ENCODE data around the gene GALNT10.

The GALNT10 gene

DNA sequence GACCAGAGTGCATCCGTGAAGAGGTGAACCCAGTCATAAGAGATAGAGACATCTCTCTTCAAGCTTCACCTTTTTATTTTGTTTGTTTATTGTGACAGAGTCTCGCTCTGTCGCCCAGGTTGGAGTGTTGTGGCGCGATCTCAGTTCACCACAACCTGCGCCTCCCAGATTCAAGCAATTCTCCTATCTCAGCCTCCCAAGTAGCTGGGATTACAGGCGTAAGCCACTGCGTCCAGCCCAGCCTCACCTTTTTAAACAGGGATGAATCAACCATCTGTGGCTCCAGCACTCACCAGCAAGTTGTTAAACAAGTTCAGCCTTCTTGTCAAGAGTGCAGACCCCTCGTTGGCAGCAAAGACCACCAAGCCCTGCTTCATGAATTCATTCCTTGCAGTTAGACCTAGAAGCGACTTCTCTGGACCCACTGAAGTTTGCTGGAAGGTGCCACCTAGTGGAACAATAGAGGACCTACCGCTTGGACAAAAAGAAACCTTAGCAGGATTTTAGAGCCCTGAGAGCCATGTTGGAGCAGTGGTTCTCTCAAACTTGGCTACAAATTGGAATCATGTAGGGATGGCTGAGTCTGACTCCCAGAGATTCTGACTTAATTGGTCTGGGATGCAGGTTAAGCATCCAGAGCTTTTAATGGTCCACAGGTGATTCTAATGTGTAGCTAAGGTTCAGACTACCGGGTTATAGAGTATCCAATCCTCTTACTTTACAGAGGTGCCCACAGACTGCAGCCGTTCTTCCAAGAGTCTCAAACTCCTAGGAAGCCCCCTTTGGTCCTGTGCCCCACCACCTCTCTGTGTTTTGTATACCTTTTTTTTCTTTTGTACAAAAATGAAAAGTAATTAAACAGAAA lies 10.5 kb upstream of the GALNT10 start:
- DNase-seq: peak; percentile 44

DNA sequence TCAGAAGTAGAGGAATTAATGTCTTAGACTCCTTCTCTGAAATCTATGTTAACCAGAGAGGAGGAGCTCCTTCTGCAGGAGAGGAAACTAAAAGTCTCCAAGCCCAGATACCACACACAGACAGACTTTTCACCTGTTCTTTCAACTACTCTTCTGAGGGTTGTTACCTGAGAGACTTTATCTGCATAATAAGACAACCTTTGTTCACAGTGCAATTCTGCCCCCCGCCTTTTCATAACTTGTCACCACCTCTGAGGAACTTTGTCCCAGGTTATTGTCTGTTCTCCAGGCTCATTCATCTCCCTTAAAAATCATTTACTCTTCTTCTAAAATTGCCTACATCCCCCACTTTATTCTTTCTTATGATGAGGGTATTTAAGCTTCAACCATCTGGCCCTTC lies 9.4 kb upstream of the GALNT10 start:
- no peak for DNase-seq

- DNase-seq: peak; percentile 36
Measured at GRCh38 chr5:154189256-154189818, 1.2 kb upstream of the GALNT10 start.

DNA sequence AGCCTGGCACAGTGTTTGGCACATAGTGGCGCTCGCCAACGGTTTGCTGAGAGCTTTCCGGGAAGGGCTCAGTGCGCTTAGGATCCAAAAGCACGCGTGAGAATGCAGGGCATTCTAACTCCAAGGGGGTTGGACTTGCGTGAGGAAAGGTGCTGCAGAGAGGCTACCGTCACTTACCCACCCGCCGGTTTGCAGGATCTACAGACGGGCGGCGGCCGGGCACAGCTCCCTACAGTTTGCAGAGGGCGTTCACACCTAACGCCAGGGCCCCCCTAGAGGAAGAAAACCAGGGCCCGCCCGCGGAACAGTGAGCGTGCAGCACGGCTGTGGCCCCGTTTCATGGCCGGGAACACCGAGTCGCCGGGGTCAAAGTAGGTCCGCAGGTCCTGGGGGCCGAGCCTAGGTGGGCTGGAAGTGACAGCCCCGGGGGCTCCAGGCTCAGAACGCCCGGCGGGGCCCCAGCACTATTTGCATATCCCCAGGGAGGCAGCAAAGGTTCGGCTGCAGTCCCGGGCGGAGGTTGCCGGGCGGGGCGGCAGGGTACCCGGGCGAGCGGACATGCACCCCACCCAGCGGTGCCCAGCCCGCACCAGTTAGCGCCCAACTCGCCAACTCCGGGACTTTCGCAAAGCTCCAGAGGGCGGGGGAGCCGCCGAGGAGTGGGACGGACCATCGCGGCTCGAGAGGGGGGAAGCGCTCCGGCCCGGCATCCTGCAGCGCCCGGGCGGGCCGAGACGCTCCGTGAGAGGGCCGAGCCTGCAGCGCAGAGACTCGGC lies 526 bp upstream of the GALNT10 start:
- peak; percentile 88 for DNase-seq

DNA sequence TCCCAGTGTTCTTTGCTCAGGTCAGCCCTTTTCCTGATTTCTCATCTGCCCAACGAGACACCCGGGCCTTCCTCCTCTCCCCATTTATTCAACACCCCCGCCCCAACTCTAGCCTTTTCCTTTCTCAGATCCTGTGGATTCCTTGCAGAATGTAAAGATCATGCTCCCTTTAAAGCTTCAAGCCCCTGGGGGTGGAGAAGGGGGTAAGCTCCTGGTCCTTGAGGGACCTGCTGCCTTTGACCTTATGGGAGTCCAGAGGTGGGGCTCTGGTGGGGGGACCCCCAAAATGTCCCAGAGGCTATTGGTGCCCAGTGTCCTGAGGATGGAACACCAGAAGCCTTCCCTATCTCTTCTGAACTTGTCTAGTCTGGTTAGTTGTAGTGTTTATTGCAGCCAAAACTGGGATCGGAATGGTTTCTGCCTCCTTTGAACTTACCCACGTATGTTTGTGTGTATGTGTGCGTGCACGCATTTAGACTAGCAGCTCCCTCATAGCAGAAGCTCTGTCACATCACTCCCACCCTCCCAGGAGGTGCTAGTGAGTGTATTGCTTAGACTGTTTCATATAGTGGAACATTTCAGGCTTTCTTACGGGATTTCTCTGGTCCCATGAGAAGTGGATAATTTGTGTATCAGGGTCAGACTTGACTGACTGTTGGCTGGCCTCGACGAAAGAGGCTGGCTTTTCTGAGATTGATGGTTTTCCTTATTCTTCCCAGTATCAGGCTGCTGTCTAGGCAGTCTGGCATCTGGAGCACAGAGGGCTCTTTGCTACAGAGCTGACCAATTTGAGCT lies 1.1 kb downstream of the GALNT10 start:
- no peak for DNase-seq

- no peak for DNase-seq
Measured at GRCh38 chr5:154193283-154193682, 2.8 kb downstream of the GALNT10 start.

DNA sequence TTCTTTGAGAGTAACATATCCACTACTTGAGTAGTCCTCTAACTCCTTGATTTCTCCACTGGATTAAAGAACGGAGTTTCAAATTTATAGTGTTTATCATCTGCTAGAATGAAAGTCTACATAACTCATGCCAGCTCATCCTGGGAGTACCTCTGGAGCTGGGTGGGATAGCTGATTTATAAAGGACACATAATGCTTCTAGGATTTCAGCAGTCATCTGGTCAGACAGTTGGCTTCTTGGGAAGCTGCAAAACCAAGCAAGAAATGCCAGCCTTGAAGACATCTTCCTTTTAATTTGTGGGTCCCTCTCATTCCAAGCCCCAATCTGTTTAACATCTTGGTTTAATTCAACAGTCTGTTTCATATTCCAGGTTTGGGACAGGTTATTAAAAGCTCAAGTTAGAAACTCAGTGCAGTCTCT lies 3.2 kb downstream of the GALNT10 start:
- no peak for DNase-seq

GRCh38 chr5:154194345-154195329 lies 4.1 kb downstream of the GALNT10 start:
- peak; percentile 65 for DNase-seq

GRCh38 chr5:154196281-154196680 lies 5.7 kb downstream of the GALNT10 start:
- no peak for DNase-seq

DNA sequence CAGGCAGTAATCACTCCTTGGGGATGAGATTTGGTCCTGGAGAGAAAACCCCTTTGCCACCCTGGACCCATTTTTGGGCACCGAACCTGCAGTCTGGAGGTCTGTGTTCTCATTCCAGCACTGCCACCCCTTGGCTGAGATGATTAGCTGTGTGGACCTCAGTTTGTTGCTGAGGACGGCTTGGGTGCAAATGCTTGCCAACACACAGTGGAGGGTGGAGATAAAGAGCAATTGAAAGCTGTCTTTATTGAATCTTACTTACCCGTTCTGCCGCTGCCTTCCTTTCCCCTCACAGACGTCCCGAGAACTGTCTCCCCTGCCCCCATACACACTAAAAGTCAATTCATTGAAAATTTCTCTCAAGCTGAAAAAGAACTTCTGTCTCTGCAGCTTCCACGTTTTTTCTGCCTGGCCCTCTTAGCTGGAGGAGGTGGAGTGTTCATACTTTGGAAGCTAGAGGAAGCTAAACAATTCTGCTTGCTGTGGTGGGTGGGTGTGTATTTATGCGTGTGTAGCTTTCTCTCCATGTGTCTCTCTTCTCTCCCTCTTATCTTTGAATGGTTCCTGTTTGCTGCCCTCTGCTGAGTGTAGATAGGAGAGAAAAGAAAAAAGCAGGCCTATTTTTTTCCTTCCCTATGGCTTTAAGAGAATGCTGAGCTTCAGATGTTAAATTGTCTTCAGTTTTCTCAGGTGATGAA lies 6.6 kb downstream of the GALNT10 start:
- no peak for DNase-seq

DNA sequence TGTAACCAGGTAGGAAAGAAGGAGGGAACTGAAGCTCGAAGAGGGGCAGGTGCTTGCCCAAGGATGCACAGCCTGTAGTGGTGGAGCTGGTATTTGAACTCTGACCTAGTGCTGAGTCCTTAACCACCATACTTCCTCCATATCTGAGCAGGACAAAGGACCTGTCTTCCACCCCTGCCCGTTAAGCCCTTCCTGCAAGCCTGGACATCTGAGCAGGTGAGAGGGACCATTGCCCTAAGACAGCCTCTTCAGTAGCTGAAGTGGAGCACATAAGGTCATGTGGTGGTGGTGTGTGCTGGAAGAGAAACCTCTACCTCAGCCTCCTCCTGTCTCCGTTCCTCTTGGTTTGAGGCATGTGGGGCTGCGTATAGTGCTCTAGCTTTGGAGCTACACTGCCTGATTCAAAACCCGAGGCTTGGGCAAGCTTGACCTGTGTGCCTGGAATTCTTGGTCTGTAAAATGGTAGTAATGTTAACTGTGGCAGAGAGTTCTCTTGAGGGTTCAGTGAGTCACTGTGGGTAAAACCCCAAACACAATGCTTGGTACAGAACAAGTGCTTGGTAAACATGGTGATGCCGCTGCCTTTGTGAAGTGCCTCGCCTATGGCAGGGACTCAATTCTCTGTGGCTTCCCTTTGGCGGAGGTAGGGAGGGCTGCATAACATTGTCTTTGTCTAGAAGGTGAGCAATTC lies 7.4 kb downstream of the GALNT10 start:
- DNase-seq: no peak

- no peak for DNase-seq
Measured at GRCh38 chr5:154198611-154199230, 8.2 kb downstream of the GALNT10 start.

DNA sequence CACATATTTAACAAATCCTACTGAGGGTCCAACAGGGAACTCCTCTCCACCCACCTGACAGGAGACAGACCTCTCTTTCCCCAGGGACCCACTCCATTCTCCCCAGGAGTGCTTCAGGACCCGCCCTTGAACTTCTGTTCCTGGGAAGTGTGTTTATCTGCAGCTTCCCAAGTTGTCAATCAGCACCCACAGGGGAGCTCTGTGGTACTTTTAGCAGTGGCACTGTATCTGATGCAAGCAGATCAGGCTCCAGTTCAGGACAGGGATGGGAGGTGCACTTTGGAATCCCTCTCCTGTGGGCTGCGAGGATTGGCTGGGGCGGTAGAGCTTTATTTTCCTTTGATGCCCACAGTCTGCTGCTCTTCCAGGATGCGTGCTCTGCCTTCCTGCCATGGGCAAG lies 8.7 kb downstream of the GALNT10 start:
- DNase-seq: no peak

- no peak for DNase-seq
Measured at GRCh38 chr5:154199671-154200220, 9.2 kb downstream of the GALNT10 start.

DNA sequence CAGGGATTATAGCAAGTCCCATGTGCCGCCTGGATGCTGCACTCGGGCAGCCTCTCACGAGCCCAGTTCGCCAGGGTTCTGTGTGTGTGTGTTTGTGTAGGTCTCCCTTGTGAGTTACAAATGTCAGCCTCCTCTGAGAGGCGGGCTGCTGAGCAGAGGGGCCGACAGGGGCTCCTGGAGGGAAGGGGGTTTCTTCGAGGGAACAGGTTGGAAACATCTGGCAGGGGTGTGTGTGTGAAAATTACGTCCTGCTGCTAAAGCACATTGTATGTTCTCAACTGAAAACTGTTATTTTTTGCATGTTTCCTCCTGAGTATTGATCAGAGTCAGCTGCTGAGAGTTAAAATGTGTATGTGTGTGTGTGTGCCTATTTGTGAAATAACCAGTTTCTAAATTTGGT lies 9.7 kb downstream of the GALNT10 start:
- DNase-seq: no peak

DNA sequence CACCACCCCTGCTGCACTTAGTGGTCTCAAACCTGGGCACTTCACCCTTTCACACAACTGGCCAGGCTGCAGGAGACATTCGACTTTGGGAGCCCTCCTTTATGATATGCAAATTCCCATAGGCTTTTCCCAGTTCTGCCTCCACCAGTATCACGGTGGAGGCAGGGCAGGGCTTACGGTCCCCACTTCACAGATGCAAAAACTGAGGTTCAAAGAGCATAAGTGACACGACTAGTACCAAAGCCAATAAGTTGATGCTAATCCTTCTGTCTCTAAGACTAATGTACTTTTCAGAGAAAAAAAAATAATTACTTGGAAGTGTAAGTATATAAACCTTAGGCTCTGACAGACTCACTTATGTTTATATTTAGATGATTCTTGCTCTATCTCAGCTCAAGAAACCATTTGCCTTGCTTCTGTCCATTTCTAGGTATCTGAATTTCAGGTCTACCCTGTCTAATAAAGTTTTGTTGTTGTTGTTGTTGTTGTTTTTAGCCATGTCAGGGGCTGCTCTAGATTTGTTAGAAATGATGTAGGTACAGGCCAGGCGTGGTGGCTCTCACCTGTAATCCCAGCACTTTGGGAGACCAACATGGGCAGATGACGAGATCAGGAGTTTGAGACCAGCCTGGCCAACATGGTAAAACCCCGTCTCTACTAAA lies 10.7 kb downstream of the GALNT10 start:
- no peak for DNase-seq

GRCh38 chr5:154202379-154203260 lies 12.1 kb downstream of the GALNT10 start:
- DNase-seq: no peak
